NCI-H460 (cell line): ENCODE measurements around the gene PPM1L. TPM values are rescaled to one million over a fixed set of nuclear protein-coding genes. Genes with fewer than 3 reads are reported as not detected.

Experiments used
- total RNA-seq: library from RNA; depleted of rRNA; stranded (reverse); fragments of >200 nt; shearing (Covaris generic); gene quantifications from 2 replicates; pipeline ENCODE4 v1.2.3, GENCODE V29; 2014; rRNA removed

Gene PPM1L
- total RNA-seq, 1 experiment from 2014 or later, result 0.79 TPM

Other genes with a start within 250 kb of the PPM1L start
- gene KPNA4, start 190.7 kb upstream of the PPM1L start, total RNA-seq, result 27.0 and 31.7 TPM in 2 replicates
- gene ARL14, start 79.1 kb upstream of the PPM1L start, total RNA-seq, result not detected in 2 replicates